Mammary microvascular endothelial cell (primary cell): ENCODE results near the gene OR6C75. TPM values are rescaled to one million over a fixed set of nuclear protein-coding genes. Genes with fewer than 3 reads are reported as not detected.

Source experiments
- total RNA-seq: library from RNA; depleted of rRNA; stranded (reverse); fragments of >200 nt; gene quantifications from 2 replicates; pipeline ENCODE4 v1.2.3, GENCODE V29; 2015

The OR6C75 gene
- total RNA-seq: not detected in 2 replicates

DNA sequence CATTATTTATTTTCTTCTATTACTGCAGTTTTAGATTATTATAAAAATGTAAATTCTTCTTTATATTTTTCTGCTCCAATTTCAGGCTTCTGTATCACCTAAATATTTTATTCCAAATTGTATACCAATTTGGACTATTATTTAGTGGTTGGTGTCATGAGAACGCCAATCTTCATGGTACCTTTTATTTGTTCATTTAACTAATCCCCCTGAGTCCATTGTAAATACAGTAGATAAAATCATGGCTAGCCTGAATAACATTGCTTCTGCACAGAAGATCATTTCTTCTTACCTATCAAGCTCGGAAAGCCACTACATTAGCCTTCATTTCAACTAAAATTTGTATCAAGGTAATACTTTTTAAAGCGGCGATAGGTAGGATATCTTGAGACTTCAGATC lies at the start of gene OR6C75:
Gene OR6C75, plus strand, starts transcription at position 301 of the 400 bp plus-strand sequence. CDS start 2,136 bp downstream, outside the sequence.

DNA sequence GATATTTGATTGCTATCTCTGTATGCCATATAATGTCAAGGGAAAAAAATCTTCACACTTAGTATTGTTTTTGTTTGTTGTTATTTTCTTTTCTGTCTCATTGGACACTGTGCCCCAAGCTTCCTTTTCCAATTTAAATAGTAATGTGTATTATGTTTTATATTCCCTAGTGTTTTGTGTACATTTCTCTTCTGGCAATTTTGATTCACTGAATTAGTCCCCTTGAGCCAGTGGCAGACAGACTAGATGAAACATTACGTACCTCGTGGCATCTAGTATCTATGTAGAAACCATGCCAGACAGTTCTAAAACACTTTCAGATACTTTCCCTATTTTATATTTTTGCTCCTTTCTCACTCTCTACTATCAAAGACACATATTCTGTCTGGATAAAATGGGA lies 48.7 kb upstream of the OR6C75 start, which contains the start of gene OR6C1:
Gene OR6C1, plus strand, starts transcription at position 301 of the 400 bp plus-strand sequence. CDS start 6,257 bp downstream, outside the sequence.

GRCh38 chr12:55330446-55330845 lies 32.3 kb upstream of the OR6C75 start, which contains the start of gene OR6C3:
Gene OR6C3, plus strand, starts transcription at chr12:55330746. Its CDS starts 955 bp downstream, at chr12:55331701.

GRCh38 chr12:55400229-55400628 lies 37.5 kb downstream of the OR6C75 start, which contains the start of gene OR6C65:
Gene OR6C65, plus strand, starts transcription at chr12:55400529. Its CDS starts 0 bp downstream, at chr12:55400529.

Other genes with a start within 250 kb of the OR6C75 start
- gene OR9K2, start 236.6 kb upstream of the OR6C75 start, total RNA-seq: not detected in 2 replicates
- not detected in 2 replicates for gene OR10A7, start 141.9 kb upstream of the OR6C75 start, total RNA-seq
- gene OR6C74, start 118.4 kb upstream of the OR6C75 start, total RNA-seq: not detected in 2 replicates
- gene OR6C6, start 66.4 kb upstream of the OR6C75 start, total RNA-seq: not detected in 2 replicates
- not detected in 2 replicates for gene OR6C1, start 48.6 kb upstream of the OR6C75 start, total RNA-seq
- gene OR6C3, start 32.2 kb upstream of the OR6C75 start, total RNA-seq: not detected in 2 replicates
- not detected in 2 replicates for gene OR6C65, start 37.6 kb downstream of the OR6C75 start, total RNA-seq
- gene OR6C76, start 63.3 kb downstream of the OR6C75 start, total RNA-seq: not detected in 2 replicates
- not detected in 2 replicates for gene OR6C2, start 81.1 kb downstream of the OR6C75 start, total RNA-seq
- gene OR6C70, start 107.2 kb downstream of the OR6C75 start, total RNA-seq: not detected in 2 replicates
- not detected in 2 replicates for gene OR6C68, start 129.4 kb downstream of the OR6C75 start, total RNA-seq
- not detected in 2 replicates for gene OR6C4, start 186.6 kb downstream of the OR6C75 start, total RNA-seq
- gene OR2AP1, start 209.5 kb downstream of the OR6C75 start, total RNA-seq: not detected in 2 replicates